ENCODE data around the gene SLC2A10.

The SLC2A10 gene

DNA sequence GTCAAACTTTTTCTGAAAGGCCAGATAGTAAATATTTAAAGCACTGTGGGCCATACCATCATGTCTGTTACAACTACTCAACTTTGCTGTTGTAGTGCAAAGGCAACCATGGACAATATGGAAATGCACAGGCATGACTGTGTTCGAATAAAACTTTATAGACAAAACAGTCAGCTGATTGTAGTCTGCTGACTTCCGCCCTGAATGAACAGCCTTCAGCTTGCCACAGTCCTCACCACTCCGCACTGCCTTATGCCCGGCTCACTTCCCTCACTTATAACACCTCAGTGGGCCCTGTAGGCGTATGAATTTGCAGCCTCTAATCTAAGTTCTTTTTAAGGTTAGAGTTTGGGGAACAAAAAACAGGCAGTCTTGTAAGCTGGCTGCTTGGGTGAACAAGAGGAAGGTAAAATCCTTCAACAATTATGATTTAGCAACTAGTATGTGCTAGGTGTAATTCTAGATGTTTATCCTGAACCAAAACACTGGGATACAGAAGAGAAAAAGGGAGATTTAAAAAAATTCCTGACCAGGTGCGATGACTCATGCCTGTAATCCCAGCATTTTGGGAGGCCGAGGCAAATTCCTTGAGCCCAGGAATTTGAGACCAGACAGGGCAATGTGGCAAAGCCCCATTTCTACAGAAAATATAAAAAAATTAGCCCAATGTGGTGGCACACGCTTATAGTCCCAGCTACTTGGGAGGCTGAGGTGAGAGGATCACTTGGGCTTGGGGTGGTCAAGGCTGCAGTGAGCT, 6.8 kb upstream of the SLC2A10 start:
- Histone ChIP-seq H3K9ac (ENCODE audit: low read depth in 1 of 2, low read length in 2 of 2) (no peak overlapping the region), H3K27me3 (ENCODE audit: control insufficient read depth in 2 of 2, insufficient read depth in 2 of 2, low read length in 2 of 2) (no peaks in the 10 kb centered on the region), H3K4me1 (ENCODE audit: control insufficient read depth in 2 of 2, insufficient read depth in 2 of 2, low read length in 2 of 2) (peaks cover 0 to 2% of the 10 kb centered on the region in 2 donors), H3K36me3 (ENCODE audit: control insufficient read depth in 2 of 2, insufficient read depth in 2 of 2, low read length in 2 of 2) (no peaks in the 10 kb centered on the region), H3K4me3 (ENCODE audit: low read length in 2 of 2) (no peak overlapping the region), H3K27ac (ENCODE audit: low read depth in 2 of 2, low read length in 2 of 2) (no peak overlapping the region), H3K9me3 (ENCODE audit: control insufficient read depth in 2 of 2, low read length in 2 of 2) (no peaks in the 10 kb centered on the region)

DNA sequence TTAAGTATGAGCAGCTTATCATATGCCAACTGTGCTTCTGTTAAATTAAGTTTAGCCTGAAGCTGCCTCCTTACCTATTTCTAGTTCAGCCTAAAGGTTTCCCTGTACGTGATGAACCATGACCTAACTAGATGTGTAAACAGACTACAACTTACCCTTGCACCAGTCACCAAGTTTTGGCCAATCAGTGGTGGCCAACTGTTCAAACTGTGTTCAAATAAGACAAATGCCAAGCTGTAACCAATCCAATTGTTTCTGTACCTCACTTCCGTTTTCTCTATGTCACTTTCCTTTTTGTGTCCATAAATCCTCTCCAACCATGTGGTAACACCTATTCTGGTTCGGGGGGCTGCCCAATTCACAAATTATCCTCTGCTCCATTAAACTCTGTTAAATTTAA, 6.0 kb upstream of the SLC2A10 start:
- peaks cover 3 to 6% of the 10 kb centered on the region in 2 donors for H3K4me1 ChIP-seq (ENCODE audit: control insufficient read depth in 2 of 2, insufficient read depth in 2 of 2, low read length in 2 of 2)
- H3K4me3 ChIP-seq (ENCODE audit: low read length in 2 of 2), result no peak overlapping the region
- H3K27me3 ChIP-seq (ENCODE audit: control insufficient read depth in 2 of 2, insufficient read depth in 2 of 2, low read length in 2 of 2), result no peaks in the 10 kb centered on the region
- no peaks in the 10 kb centered on the region for H3K9me3 ChIP-seq (ENCODE audit: control insufficient read depth in 2 of 2, low read length in 2 of 2)
- no peaks in the 10 kb centered on the region for H3K36me3 ChIP-seq (ENCODE audit: control insufficient read depth in 2 of 2, insufficient read depth in 2 of 2, low read length in 2 of 2)
- H3K27ac ChIP-seq (ENCODE audit: low read depth in 2 of 2, low read length in 2 of 2), result no peak overlapping the region
- no peak overlapping the region for H3K9ac ChIP-seq (ENCODE audit: low read depth in 1 of 2, low read length in 2 of 2)

DNA sequence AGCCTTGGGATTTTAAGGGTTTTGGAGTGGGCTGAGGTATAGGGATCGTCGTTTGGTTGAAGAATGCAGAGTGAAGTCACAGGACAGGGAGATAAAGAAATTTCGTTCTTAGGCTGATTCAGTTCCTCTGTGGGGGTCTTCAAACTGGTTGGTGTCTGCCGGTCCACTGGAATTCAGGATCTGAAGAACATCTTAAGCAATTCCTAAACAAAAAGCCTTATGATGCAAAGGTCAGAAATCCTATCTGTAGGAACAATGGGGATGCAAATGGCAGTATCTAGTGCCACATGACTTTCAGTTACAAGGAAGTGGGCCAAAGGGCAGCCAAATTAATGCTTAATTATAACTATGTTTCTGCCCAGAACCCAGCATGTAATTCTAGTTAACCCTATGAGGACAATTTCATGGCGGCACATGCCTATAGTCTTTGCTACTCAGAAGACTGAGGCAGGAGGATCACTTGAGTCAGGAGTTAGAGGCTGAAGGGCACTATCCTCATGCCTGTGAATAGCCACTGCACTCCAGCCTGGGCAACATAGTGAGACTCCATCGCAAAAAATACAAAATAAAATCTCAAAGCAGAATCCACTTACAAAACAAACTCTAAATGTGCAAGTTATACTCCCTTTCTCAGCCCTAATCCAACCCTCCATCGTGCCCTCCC, 4.6 kb upstream of the SLC2A10 start:
- Histone ChIP-seq H3K4me1 (ENCODE audit: control insufficient read depth in 2 of 2, insufficient read depth in 2 of 2, low read length in 2 of 2) (peaks cover 7 to 15% of the 10 kb centered on the region in 2 donors), H3K4me3 (ENCODE audit: low read length in 2 of 2) (no peak overlapping the region), H3K9ac (ENCODE audit: low read depth in 1 of 2, low read length in 2 of 2) (no peak overlapping the region), H3K27me3 (ENCODE audit: control insufficient read depth in 2 of 2, insufficient read depth in 2 of 2, low read length in 2 of 2) (no peaks in the 10 kb centered on the region), H3K9me3 (ENCODE audit: control insufficient read depth in 2 of 2, low read length in 2 of 2) (no peaks in the 10 kb centered on the region), H3K27ac (ENCODE audit: low read depth in 2 of 2, low read length in 2 of 2) (no peak overlapping the region), H3K36me3 (ENCODE audit: control insufficient read depth in 2 of 2, insufficient read depth in 2 of 2, low read length in 2 of 2) (no peaks in the 10 kb centered on the region)

DNA sequence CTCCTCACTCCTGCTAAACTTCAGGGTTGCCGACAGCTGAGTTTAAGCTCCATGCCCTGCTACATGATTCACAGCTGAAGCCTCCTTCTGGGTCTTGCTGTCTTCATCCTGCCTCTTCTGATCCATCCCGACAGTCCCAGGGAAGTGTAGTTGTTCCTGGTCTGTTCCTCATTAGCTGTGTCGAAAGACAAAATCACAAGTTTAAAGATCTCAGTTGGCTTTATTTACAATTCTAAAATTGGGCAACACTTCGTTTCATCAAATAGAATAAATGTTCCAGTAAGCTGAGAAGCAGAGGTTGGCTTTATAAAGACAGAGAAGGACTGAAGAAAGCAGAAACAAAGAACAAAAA, 4.1 kb upstream of the SLC2A10 start:
- H3K9me3 ChIP-seq (ENCODE audit: control insufficient read depth in 2 of 2, low read length in 2 of 2), result no peaks in the 10 kb centered on the region
- H3K4me3 ChIP-seq (ENCODE audit: low read length in 2 of 2), result no peak overlapping the region
- no peaks in the 10 kb centered on the region for H3K27me3 ChIP-seq (ENCODE audit: control insufficient read depth in 2 of 2, insufficient read depth in 2 of 2, low read length in 2 of 2)
- H3K27ac ChIP-seq (ENCODE audit: low read depth in 2 of 2, low read length in 2 of 2), result no peak overlapping the region
- no peaks in the 10 kb centered on the region for H3K36me3 ChIP-seq (ENCODE audit: control insufficient read depth in 2 of 2, insufficient read depth in 2 of 2, low read length in 2 of 2)
- H3K4me1 ChIP-seq (ENCODE audit: control insufficient read depth in 2 of 2, insufficient read depth in 2 of 2, low read length in 2 of 2), result peaks cover 13 to 17% of the 10 kb centered on the region in 2 donors
- no peak overlapping the region for H3K9ac ChIP-seq (ENCODE audit: low read depth in 1 of 2, low read length in 2 of 2)

DNA sequence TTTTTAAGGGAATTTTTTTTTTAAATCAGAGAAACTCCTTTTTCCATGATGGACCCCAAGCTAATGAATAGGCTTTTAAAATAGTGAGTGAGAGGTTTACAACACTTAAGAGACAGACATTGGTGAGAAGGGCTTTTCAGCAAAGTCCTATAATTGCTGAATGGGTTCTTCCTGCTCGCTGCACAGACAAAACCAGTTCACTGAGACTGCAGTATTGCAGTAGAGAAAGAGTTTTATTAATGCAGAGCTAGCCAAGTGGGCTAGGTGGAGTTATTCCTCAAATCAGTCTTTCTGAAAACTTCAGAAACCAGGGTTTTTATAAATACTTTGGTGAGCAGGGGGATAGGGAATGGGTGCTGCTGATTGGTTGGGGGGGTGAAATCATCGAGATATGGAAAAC, 3.2 kb upstream of the SLC2A10 start:
- Histone ChIP-seq H3K27me3 (ENCODE audit: control insufficient read depth in 2 of 2, insufficient read depth in 2 of 2, low read length in 2 of 2) (no peaks in the 10 kb centered on the region), H3K9me3 (ENCODE audit: control insufficient read depth in 2 of 2, low read length in 2 of 2) (no peaks in the 10 kb centered on the region), H3K36me3 (ENCODE audit: control insufficient read depth in 2 of 2, insufficient read depth in 2 of 2, low read length in 2 of 2) (no peaks in the 10 kb centered on the region), H3K9ac (ENCODE audit: low read depth in 1 of 2, low read length in 2 of 2) (no peak overlapping the region), H3K4me1 (ENCODE audit: control insufficient read depth in 2 of 2, insufficient read depth in 2 of 2, low read length in 2 of 2) (peaks cover 16 to 25% of the 10 kb centered on the region in 2 donors), H3K27ac (ENCODE audit: low read depth in 2 of 2, low read length in 2 of 2) (no peak overlapping the region), H3K4me3 (ENCODE audit: low read length in 2 of 2) (no peak overlapping the region)

DNA sequence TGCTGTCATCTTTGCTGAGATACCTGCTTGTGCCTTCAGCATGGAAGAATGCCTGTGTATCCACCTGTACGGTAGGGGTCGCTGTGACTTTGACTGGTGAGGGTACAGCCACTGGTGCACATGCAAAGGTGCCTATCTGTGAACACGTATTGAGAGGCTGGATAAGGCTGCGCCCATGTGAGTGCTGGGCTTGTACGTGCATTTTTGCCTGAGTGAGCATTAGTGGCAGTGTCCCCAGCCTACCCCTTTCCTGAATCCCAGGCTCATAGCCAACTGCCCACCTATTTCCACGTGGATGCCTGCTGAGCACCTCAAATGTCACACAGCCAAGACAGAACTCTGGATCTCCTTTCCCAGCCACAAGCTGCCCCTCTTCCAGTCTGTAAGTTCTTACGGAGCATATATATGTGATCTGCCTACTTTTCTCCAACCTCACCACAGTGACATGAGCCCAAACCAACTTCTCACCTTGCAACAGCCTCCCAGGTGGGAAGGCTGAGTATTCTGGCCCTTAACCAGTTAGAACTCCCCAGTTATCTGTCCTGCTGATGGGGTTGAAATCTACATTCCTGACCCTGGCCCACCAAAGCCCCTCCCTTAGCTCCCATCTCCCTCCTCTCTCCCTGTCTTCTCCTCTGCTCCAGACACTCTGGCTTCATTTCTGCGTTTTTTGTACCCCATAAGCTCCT, 1.1 kb upstream of the SLC2A10 start:
- no peaks in the 10 kb centered on the region for H3K36me3 ChIP-seq (ENCODE audit: control insufficient read depth in 2 of 2, insufficient read depth in 2 of 2, low read length in 2 of 2)
- peak overlapping the region; percentile 53 to 76 for H3K4me3 ChIP-seq (ENCODE audit: low read length in 2 of 2)
- H3K9ac ChIP-seq (ENCODE audit: low read depth in 1 of 2, low read length in 2 of 2), result peak overlapping the region; percentile 58 to 87
- no peaks in the 10 kb centered on the region for H3K9me3 ChIP-seq (ENCODE audit: control insufficient read depth in 2 of 2, low read length in 2 of 2)
- peak overlapping the region; percentile 85 to 92 for H3K27ac ChIP-seq (ENCODE audit: low read depth in 2 of 2, low read length in 2 of 2)
- peaks cover 16 to 28% of the 10 kb centered on the region in 2 donors for H3K4me1 ChIP-seq (ENCODE audit: control insufficient read depth in 2 of 2, insufficient read depth in 2 of 2, low read length in 2 of 2)
- H3K27me3 ChIP-seq (ENCODE audit: control insufficient read depth in 2 of 2, insufficient read depth in 2 of 2, low read length in 2 of 2), result no peaks in the 10 kb centered on the region

DNA sequence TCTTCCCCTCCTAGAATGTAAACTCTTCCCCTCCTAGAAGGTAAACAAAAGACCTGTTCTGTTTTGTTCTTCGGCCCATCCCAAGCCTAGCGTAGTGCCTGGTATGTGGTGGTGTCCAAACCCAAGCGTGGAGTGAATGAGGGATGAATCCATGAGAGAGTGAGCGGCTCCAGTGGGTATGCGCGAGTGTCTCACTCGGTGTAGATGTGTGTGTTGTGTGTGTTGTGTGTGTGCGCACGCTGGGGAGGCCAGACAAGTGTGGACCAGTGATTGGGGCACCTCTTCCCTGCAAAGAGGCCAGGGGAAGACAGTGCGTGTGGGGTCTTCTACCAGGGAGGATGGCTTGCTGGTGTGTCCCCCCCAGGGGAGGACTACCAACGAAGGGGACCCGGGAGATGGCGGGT, 392 bp upstream of the SLC2A10 start:
- H3K9ac ChIP-seq (ENCODE audit: low read depth in 1 of 2, low read length in 2 of 2), result peak overlapping the region; percentile 60 to 87
- peaks cover 16 to 34% of the 10 kb centered on the region in 2 donors for H3K4me1 ChIP-seq (ENCODE audit: control insufficient read depth in 2 of 2, insufficient read depth in 2 of 2, low read length in 2 of 2)
- H3K4me3 ChIP-seq (ENCODE audit: low read length in 2 of 2), result peak overlapping the region; percentile 76 to 80
- H3K27ac ChIP-seq (ENCODE audit: low read depth in 2 of 2, low read length in 2 of 2), result peak overlapping the region; percentile 85 to 92
- H3K9me3 ChIP-seq (ENCODE audit: control insufficient read depth in 2 of 2, low read length in 2 of 2), result no peaks in the 10 kb centered on the region
- H3K27me3 ChIP-seq (ENCODE audit: control insufficient read depth in 2 of 2, insufficient read depth in 2 of 2, low read length in 2 of 2), result no peaks in the 10 kb centered on the region
- no peaks in the 10 kb centered on the region for H3K36me3 ChIP-seq (ENCODE audit: control insufficient read depth in 2 of 2, insufficient read depth in 2 of 2, low read length in 2 of 2)

DNA sequence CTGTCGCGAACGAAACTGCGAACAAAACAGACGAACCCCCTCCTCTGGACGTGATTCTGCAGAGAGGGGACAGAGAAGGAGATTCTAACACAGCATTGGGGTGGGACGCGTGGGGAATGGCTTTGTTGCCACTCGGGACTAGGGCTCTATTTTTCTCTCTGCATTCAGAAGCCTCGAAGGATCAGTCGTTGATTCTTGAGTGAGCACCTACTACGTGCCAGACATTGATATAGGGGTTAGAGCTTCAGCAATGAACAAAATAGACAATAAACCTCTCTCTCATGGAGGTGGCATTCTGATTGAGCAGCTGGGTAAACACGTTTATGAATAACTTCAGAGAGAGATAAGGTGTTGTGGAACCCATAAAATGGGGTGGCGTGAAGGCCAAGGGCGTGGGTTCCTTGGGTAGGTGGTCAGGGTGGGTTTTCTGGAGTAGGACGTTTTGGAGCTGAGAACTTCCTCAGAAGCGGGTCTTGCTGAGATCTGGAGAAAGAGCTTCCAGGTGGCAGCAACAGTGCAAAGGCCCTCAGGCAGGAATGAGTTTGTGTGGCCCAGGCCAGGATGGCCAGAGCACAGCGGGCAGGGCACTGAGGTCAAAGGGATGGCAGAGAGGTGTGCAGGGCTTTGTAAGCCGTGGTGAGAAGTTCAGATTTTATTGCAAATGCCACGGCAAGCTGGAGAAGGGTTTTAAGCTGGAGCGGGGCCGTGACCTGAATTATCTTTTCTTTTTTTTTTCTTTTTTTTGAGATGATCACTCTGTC, 884 bp downstream of the SLC2A10 start:
- peak overlapping the region; percentile 85 to 92 for H3K27ac ChIP-seq (ENCODE audit: low read depth in 2 of 2, low read length in 2 of 2)
- H3K9me3 ChIP-seq (ENCODE audit: control insufficient read depth in 2 of 2, low read length in 2 of 2), result no peaks in the 10 kb centered on the region
- peaks cover 23 to 47% of the 10 kb centered on the region in 2 donors for H3K4me1 ChIP-seq (ENCODE audit: control insufficient read depth in 2 of 2, insufficient read depth in 2 of 2, low read length in 2 of 2)
- H3K4me3 ChIP-seq (ENCODE audit: low read length in 2 of 2), result peak overlapping the region; percentile 76 to 80
- no peaks in the 10 kb centered on the region for H3K27me3 ChIP-seq (ENCODE audit: control insufficient read depth in 2 of 2, insufficient read depth in 2 of 2, low read length in 2 of 2)
- peak overlapping the region; percentile 83 to 87 for H3K9ac ChIP-seq (ENCODE audit: low read depth in 1 of 2, low read length in 2 of 2)
- no peaks in the 10 kb centered on the region for H3K36me3 ChIP-seq (ENCODE audit: control insufficient read depth in 2 of 2, insufficient read depth in 2 of 2, low read length in 2 of 2)

DNA sequence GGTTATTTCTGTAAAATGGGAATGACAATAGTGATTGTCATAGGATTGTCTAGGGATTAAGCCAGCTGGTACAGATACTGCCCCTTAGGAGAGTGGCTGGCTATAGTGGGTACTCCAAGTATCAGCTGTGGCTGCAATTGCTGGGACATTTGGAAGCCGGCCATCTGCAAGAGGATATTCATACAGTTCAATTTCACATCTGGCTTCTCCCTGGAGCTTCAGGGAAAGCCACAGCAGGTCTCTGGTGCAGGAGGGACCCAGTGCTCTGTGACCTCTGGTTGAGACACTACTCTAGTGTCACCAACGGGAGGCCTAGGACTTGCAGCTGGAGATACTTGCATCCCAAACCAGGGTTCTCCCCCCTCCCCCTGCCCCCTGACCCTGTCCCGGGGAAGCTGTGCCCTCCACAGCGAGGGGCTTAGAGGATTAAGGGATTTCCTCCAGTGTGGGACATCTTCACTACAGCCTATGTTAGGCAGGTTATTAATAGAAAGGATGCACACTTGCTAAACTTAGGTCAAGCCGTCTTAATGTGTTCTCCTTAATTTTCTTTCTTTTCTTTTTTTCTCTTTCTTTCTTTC, 2.7 kb downstream of the SLC2A10 start:
- H3K9ac ChIP-seq (ENCODE audit: low read depth in 1 of 2, low read length in 2 of 2), result no peak overlapping the region
- H3K4me3 ChIP-seq (ENCODE audit: low read length in 2 of 2), result no peak overlapping the region
- H3K9me3 ChIP-seq (ENCODE audit: control insufficient read depth in 2 of 2, low read length in 2 of 2), result no peaks in the 10 kb centered on the region
- no peaks in the 10 kb centered on the region for H3K36me3 ChIP-seq (ENCODE audit: control insufficient read depth in 2 of 2, insufficient read depth in 2 of 2, low read length in 2 of 2)
- no peaks in the 10 kb centered on the region for H3K27me3 ChIP-seq (ENCODE audit: control insufficient read depth in 2 of 2, insufficient read depth in 2 of 2, low read length in 2 of 2)
- H3K27ac ChIP-seq (ENCODE audit: low read depth in 2 of 2, low read length in 2 of 2), result no peak overlapping the region
- peaks cover 28 to 49% of the 10 kb centered on the region in 2 donors for H3K4me1 ChIP-seq (ENCODE audit: control insufficient read depth in 2 of 2, insufficient read depth in 2 of 2, low read length in 2 of 2)
